Cardiac fibroblast (primary cell): ENCODE data around the gene EGLN2.
"Not testable (repeated sequence)": the region's sequence is repeated elsewhere in the genome, so short reads cannot be mapped to it uniquely, and the experiment has no call there.

ENCODE experiments used
- DNase-seq, 2 donors: peaks; one replicate each; pipeline versions ENCODE4 v3.0.0 to v3.0.0-alpha.2; 2010; ENCODE audit warnings: low read depth in 2 of 2
- H3K4me3 ChIP-seq, 2 donors: replicated peaks in 1 of 2; 1 replicate in 1 of 2; 2 replicates in 1 of 2; pipeline ENCODE4 v1.5.1; 2011; ENCODE audit warnings: low read depth in 2 of 2, low read length in 2 of 2, mild to moderate bottlenecking in 2 of 2, moderate library complexity in 1 of 2
- TF ChIP-seq, protein P1 (sequence below): IDR thresholded peaks from one replicate; pipeline ENCODE4 v1.5.1; 2011; ENCODE audit warnings: low read depth, mild to moderate bottlenecking, low read length, inconsistent platforms

Gene EGLN2

DNA sequence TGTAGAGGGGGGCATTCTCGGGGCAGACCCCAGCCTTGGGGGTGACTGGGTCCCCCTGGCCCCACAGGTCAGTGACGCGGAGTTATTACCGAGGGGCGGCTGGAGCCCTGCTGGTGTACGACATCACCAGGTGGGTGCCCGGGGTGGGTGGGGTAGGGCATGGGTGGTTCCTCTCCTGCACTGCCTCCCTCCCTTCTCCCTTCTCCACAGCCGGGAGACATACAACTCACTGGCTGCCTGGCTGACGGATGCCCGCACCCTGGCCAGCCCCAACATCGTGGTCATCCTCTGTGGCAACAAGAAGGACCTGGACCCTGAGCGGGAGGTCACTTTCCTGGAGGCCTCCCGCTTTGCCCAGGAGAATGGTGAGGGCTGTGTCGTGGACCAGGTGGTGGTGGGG, 15.3 kb upstream of the EGLN2 start:
- DNase-seq: no peak
- TF ChIP-seq, protein P1, sequence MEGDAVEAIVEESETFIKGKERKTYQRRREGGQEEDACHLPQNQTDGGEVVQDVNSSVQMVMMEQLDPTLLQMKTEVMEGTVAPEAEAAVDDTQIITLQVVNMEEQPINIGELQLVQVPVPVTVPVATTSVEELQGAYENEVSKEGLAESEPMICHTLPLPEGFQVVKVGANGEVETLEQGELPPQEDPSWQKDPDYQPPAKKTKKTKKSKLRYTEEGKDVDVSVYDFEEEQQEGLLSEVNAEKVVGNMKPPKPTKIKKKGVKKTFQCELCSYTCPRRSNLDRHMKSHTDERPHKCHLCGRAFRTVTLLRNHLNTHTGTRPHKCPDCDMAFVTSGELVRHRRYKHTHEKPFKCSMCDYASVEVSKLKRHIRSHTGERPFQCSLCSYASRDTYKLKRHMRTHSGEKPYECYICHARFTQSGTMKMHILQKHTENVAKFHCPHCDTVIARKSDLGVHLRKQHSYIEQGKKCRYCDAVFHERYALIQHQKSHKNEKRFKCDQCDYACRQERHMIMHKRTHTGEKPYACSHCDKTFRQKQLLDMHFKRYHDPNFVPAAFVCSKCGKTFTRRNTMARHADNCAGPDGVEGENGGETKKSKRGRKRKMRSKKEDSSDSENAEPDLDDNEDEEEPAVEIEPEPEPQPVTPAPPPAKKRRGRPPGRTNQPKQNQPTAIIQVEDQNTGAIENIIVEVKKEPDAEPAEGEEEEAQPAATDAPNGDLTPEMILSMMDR: no peak
- H3K4me3 ChIP-seq: no peak overlapping the region

DNA sequence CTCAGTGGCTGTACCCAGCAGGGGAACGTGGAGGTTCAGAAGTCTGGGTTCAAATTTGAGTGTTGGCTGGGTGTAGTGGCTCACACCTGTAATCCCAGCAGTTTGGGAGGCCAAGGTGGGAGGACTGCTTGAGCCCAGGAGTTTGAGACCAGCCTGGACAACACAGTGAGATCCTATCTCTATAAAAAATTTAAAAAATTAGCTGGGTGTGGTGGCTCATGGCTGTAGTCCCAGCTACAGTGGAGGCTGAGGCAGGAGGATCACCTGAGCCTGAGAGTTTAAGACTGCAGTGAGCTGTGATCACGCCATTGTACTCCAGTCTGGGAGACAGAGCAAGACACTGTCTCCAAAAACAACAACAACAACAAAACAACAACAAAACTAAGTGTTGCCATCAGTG, 14.8 kb upstream of the EGLN2 start:
- DNase-seq, H3K4me3 ChIP-seq: not testable (repeated sequence)

DNA sequence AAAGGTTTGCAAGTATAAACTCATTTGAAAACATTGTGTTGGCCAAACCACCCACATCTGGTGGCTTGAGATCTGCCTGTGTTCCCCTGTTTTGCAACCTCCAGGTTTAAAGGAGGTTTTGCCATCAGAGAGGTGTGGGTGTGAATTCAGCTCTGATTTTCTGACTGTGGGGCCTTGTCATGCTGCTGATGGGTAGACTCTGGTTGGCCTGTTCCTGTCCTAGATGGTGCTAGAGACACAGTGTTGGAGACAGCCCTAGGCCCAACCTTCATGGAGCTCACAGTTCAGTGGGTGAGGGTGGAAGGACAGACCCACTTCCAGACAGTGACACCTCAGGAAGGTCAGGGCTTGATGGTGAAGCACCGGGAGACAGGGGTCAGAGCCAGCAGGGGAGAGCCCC, 13.5 kb upstream of the EGLN2 start:
- no peak overlapping the region for H3K4me3 ChIP-seq
- TF ChIP-seq, protein P1: no peak
- no peak for DNase-seq

DNA sequence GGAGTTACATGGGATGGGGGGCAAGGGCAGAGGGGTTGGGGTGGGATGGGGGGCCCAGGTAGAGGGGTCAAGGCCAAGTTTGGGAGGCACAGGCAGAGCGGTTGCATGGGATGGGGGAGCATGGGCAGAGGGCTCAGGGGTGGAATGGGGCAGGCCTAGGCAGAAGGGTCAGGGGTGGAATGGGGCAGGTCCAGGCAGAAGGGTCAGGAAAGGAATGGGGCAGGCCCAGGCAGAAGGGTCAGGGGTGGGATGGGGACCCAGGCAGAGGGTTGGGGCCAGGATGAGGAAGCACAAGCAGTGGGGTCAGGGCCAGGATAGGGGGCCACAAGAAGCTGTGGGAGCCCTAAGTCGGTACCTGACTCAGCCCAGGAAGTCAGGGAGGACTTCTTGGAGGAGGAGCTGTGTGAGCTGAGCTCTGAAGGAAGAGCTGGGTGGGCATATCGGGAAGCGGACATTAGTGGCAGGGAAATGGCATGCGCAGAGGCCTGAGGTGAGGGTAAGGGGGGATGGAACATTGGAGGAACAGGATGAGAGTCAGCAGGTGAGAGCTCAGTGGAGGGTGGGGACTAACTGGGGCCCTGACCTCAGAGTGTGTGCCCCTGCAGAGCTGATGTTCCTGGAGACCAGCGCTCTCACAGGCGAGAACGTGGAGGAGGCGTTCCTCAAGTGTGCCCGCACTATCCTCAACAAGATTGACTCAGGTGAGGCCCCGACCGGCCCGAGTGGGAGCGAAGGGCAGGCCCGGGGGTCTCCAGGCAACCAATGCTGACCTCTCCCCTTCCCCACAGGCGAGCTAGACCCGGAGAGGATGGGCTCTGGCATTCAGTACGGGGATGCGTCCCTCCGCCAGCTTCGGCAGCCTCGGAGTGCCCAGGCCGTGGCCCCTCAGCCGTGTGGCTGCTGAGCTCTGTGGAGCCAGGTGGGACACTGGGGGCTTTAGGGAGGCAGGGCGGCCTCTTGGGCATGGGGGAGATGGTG, 12.6 kb upstream of the EGLN2 start:
- DNase-seq: no peak
- no peak overlapping the region for H3K4me3 ChIP-seq
- TF ChIP-seq, protein P1: no peak

DNA sequence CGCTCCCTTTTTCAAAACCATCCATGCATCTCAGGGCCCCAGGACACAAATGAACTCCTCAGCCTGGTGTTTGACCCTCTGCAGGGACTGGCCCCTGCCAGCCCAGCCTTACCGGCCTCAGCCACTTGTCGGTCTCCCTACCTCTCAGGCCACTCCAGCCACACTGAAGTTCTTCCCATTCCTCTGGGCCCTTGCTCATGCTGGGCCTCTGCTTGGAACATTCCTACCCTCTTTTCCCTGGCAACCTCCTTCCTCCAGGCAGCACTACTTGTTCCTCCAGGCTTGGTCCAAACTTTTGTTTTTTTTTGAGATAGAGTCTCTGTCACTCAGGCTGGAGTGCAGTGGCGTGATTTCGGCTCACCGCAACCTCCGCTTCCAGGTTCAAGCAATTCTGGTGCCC, 7.6 kb upstream of the EGLN2 start:
- DNase-seq: no peak
- H3K4me3 ChIP-seq: no peak overlapping the region
- TF ChIP-seq, protein P1: no peak

DNA sequence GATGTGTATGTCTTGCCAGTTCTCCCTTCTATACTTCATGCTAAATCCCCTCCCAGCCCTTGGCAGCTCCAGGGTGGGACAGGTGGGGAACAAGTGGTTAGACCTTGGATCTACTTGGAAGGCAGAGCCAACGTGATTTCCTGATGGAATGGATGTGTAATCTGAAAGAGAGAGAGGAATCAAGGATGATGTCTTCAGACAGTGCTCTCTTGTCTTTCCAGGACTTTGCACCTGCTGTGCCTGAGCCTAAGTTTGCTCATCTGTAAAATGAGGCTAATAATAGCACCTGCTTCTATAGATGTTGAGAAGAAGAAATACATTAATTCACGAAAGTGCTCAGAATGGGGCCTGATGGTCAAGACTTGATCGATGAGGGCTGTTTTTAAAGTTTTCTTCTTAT, 7.0 kb upstream of the EGLN2 start:
- no peak for DNase-seq
- TF ChIP-seq, protein P1: no peak
- no peak overlapping the region for H3K4me3 ChIP-seq

DNA sequence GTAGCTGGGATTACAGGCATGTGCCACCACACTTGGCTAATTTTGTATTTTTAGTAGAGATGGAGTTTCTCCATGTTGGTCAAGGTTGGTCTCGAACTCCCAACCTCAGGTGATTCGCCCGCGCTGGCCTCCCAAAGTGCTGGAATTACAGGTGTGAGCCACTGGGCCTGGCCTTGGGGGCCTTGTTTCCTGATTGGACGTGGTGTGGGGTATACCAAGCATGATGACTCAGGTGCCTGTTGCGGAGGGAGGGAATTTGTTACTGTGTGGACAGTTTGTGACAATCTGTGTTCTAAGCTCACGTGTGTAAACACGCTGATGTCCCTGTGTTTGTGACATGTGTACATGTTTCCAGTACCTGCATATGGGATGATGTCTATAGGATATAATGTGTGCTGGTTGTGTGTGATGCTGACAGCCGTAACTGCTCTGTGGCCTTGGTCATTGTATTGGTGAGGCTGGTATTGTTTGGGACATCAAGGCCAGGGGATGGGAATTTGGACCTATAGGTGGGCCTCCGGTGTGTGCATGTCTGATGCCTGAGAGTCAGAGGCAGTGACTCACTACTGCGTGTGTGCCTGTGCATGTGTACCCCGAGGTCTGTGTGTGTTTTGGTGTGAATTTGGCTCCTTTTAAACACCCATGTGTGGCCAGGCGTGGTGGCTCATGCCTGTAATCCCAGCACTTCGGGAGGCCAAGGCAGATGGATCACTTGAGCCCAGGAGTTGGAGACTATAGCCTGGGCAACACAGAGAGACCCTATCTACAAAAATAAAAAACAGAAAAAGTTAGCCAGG, 1.6 kb upstream of the EGLN2 start:
- TF ChIP-seq, protein P1: no peak
- no peak for DNase-seq
- no peak overlapping the region for H3K4me3 ChIP-seq
